Liver (tissue), 9 donors: ENCODE results near the gene CLRN3. TPM values are rescaled to one million over a fixed set of nuclear protein-coding genes. Genes with fewer than 3 reads are reported as not detected.

Experiments
- DNase-seq: peaks from one replicate; pipeline ENCODE4 v3.0.0-alpha.2; 2017; ENCODE audit warnings: low spot score
- H3K27ac ChIP-seq, 2 donors: one replicate each; pipeline ENCODE4 v1.7.0; 2013; ENCODE audit warnings: inconsistent platforms in 2 of 2, low read length in 2 of 2, control low read depth in 1 of 2, low read depth in 1 of 2, mild to moderate bottlenecking in 1 of 2
- H3K27me3 ChIP-seq, 4 donors: one replicate each; pipeline versions ENCODE4 v1.6.1 to v1.7.0; 2013; ENCODE audit warnings: low read length in 3 of 4, inconsistent platforms in 1 of 4, mild to moderate bottlenecking in 1 of 4, moderate library complexity in 1 of 4; ENCODE audit not compliant: control insufficient read depth in 4 of 4, insufficient read depth in 4 of 4
- H3K36me3 ChIP-seq, 4 donors: one replicate each; pipeline versions ENCODE4 v1.6.1 to v1.7.0; 2013; ENCODE audit warnings: low read length in 3 of 4, mild to moderate bottlenecking in 3 of 4, low read depth in 1 of 4, moderate library complexity in 1 of 4; ENCODE audit not compliant: control insufficient read depth in 4 of 4, insufficient read depth in 3 of 4
- H3K4me1 ChIP-seq, 4 donors: one replicate each; pipeline versions ENCODE4 v1.6.1 to v1.7.0; 2013; ENCODE audit warnings: low read length in 3 of 4, mild to moderate bottlenecking in 3 of 4, moderate library complexity in 1 of 4; ENCODE audit not compliant: control insufficient read depth in 4 of 4, insufficient read depth in 4 of 4
- H3K4me3 ChIP-seq, 3 donors: one replicate each; pipeline versions ENCODE4 v1.6.1 to v1.7.0; 2013; ENCODE audit warnings: low read length in 3 of 3, control low read depth in 1 of 3, low read depth in 1 of 3, mild to moderate bottlenecking in 1 of 3
- H3K9ac ChIP-seq, 2 donors: one replicate each; pipeline ENCODE4 v1.7.0; 2013; ENCODE audit warnings: low read length in 2 of 2, mild to moderate bottlenecking in 2 of 2, moderate library complexity in 2 of 2, control low read depth in 1 of 2, low read depth in 1 of 2
- H3K9me3 ChIP-seq, 4 donors: one replicate each; pipeline versions ENCODE4 v1.6.1 to v1.7.0; 2013; ENCODE audit warnings: low read length in 3 of 4; ENCODE audit not compliant: control insufficient read depth in 4 of 4
- FOXA1 ChIP-seq: IDR thresholded peaks from 2 replicates; pipeline ENCODE4 v1.6.1; 2016; ENCODE audit warnings: antibody characterized with exemption
- FOXA2 ChIP-seq: IDR thresholded peaks from 2 replicates; pipeline ENCODE4 v1.6.1; 2016; ENCODE audit warnings: antibody characterized with exemption
- GABPA ChIP-seq, 2 donors: IDR thresholded peaks in 1 of 2; conservative IDR thresholded peaks in 1 of 2; 2 replicates each; pipeline ENCODE4 v1.6.1; 2016; ENCODE audit warnings: antibody characterized with exemption in 2 of 2, mild to moderate bottlenecking in 1 of 2, moderate library complexity in 1 of 2
- HNF4A ChIP-seq, 2 donors: conservative IDR thresholded peaks; 2 replicates each; pipeline ENCODE4 v1.6.1; 2016; ENCODE audit warnings: antibody characterized with exemption in 2 of 2, mild to moderate bottlenecking in 2 of 2
- HNF4G ChIP-seq: IDR thresholded peaks from 2 replicates; pipeline ENCODE4 v1.6.1; 2016; ENCODE audit warnings: antibody characterized with exemption
- JUND ChIP-seq, 2 donors: IDR thresholded peaks; 2 replicates each; pipeline ENCODE4 v1.6.1; 2016; ENCODE audit warnings: antibody characterized with exemption in 2 of 2
- MAX ChIP-seq: IDR thresholded peaks from 2 replicates; pipeline ENCODE4 v1.6.1; 2016; ENCODE audit warnings: antibody characterized with exemption
- NR2F2 ChIP-seq: IDR thresholded peaks from 2 replicates; pipeline ENCODE4 v1.6.1; 2016; ENCODE audit warnings: antibody characterized with exemption
- RAD21 ChIP-seq, 2 donors: IDR thresholded peaks; 2 replicates each; pipeline ENCODE4 v1.6.1; 2016; ENCODE audit warnings: antibody characterized with exemption in 2 of 2, mild to moderate bottlenecking in 2 of 2
- REST ChIP-seq: IDR thresholded peaks from 2 replicates; pipeline ENCODE4 v1.6.1; 2016; ENCODE audit warnings: antibody characterized with exemption, mild to moderate bottlenecking
- RXRA ChIP-seq, 2 donors: IDR thresholded peaks; 2 replicates each; pipeline ENCODE4 v1.6.1; 2017 to 2018; ENCODE audit warnings: antibody characterized with exemption in 2 of 2, mild to moderate bottlenecking in 1 of 2
- YY1 ChIP-seq: IDR thresholded peaks from 2 replicates; pipeline ENCODE4 v1.6.1; 2016; ENCODE audit warnings: antibody characterized with exemption, mild to moderate bottlenecking
- WGBS: extraction: QIAGEN DNeasy Blood & Tissue Kit; methylation state at CpG from one replicate; pipeline ENCODE4 v1.1.7; 2013; 5-methylcytosine and 5-hydroxymethylcytosine counted together
- polyA plus RNA-seq, 2 donors: library from polyadenylated mRNA; stranded (reverse) in 1 of 2; unstranded in 1 of 2; fragments of 200-250 nt in 1 of 2; fragments of >200 nt in 1 of 2; fragmentation: Nextera tagmentation in 1 of 2; extraction: Ambion mirVana in 1 of 2; gene quantifications; one replicate each; pipeline versions ENCODE4 v1.2.1 to v1.2.3, GENCODE V29; 2013 to 2015
- total RNA-seq, 2 donors: library from RNA; depleted of rRNA; stranded (reverse); fragments of >200 nt; gene quantifications; one replicate each; pipeline ENCODE4 v1.2.3, GENCODE V29; 2014
- TF ChIP-seq, protein P1 (sequence below): fragments of 150-350 bp; IDR thresholded peaks from 2 replicates; pipeline ENCODE4 v1.5.1; 2017; ENCODE audit warnings: improper control_type of control experiment, low read depth, low read length; ENCODE audit not compliant: missing input control
- TF ChIP-seq, protein P2 (sequence below): IDR thresholded peaks from 2 replicates; pipeline ENCODE4 v1.6.1; 2016; ENCODE audit warnings: antibody characterized with exemption
- TF ChIP-seq, protein P3 (sequence below): IDR thresholded peaks from 2 replicates; pipeline ENCODE4 v1.6.1; 2016; ENCODE audit warnings: antibody characterized with exemption
- donor health status: healthy.
- donor health status: healthy.
- donor health status: healthy.
- donor health status: healthy.
- donor health status: healthy.

Gene CLRN3
- total and polyA plus RNA-seq, 4 donors: 0.33 to 16.9 (median 6.9) TPM

DNA sequence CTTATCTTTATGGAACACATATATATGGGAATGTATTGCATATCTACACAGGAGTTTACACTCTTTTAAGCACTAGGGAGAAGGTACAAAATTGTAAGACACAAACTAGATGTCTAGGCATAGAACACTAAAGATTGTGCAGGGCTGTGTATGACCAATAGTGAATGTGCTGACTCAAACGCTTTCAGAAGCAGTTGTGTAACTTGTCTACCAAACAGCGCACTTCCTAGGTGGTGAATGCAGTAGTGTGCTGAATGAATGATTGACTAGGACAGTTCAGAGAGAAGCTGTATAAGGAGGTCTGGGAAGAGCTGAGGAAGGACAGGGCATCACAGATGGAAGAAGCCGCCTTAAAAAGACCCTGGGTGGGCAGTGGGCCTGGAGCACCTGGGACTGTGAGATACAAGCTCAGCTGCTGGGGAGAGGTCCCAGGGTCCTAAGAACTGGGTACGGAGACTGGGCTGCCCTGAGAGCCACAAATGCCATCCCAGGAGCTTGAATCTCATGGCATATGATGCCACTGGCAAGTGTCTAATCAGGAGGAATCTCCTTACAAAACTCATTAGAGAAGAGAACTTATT, 14.2 kb downstream of the CLRN3 start:
- H3K9ac ChIP-seq: no peak overlapping the region
- H3K4me1 ChIP-seq: peaks cover 2 to 18% (median 5%) of the 10 kb centered on the region in 4 donors
- no peak overlapping the region for H3K27ac ChIP-seq
- DNase-seq: no peak
- H3K27me3 ChIP-seq: no peaks in the 10 kb centered on the region
- peaks cover 0 to 19% (median 5%) of the 10 kb centered on the region in 4 donors for H3K36me3 ChIP-seq
- no peaks in the 10 kb centered on the region for H3K9me3 ChIP-seq
- no peak overlapping the region for H3K4me3 ChIP-seq
- whole genome bisulfite sequencing: 81% methylated on average over 4 of the region's 4 CpGs
- no peak for TF ChIP-seq FOXA1
- TF ChIP-seq GABPA (IDR thresholded peaks at IDR 0.05 in 1 of 2, conservative IDR thresholded peaks at IDR 0.05 in 1 of 2): no peak
- TF ChIP-seq, protein P1, sequence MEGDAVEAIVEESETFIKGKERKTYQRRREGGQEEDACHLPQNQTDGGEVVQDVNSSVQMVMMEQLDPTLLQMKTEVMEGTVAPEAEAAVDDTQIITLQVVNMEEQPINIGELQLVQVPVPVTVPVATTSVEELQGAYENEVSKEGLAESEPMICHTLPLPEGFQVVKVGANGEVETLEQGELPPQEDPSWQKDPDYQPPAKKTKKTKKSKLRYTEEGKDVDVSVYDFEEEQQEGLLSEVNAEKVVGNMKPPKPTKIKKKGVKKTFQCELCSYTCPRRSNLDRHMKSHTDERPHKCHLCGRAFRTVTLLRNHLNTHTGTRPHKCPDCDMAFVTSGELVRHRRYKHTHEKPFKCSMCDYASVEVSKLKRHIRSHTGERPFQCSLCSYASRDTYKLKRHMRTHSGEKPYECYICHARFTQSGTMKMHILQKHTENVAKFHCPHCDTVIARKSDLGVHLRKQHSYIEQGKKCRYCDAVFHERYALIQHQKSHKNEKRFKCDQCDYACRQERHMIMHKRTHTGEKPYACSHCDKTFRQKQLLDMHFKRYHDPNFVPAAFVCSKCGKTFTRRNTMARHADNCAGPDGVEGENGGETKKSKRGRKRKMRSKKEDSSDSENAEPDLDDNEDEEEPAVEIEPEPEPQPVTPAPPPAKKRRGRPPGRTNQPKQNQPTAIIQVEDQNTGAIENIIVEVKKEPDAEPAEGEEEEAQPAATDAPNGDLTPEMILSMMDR: no peak

- H3K4me1 ChIP-seq: peaks cover 5 to 21% (median 11%) of the 10 kb centered on the region in 4 donors
- 90% methylated on average over 5 of the region's 5 CpGs for WGBS
- H3K27me3 ChIP-seq: no peaks in the 10 kb centered on the region
- no peak overlapping the region for H3K27ac ChIP-seq
- H3K36me3 ChIP-seq: peaks cover 0 to 12% (median 3%) of the 10 kb centered on the region in 4 donors
- DNase-seq: no peak
- no peaks in the 10 kb centered on the region for H3K9me3 ChIP-seq
- no peak overlapping the region for H3K9ac ChIP-seq
- H3K4me3 ChIP-seq: no peak overlapping the region
- TF ChIP-seq, protein P2, sequence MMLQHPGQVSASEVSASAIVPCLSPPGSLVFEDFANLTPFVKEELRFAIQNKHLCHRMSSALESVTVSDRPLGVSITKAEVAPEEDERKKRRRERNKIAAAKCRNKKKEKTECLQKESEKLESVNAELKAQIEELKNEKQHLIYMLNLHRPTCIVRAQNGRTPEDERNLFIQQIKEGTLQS: no peak
- TF ChIP-seq, protein P1: no peak
- TF ChIP-seq FOXA2 (no peak), HNF4A (conservative IDR thresholded peaks at IDR 0.05) (no peak), JUND (IDR thresholded peaks at IDR 0.05) (no peak), FOXA1 (no peak), RAD21 (IDR thresholded peaks at IDR 0.05) (no peak), HNF4G (no peak), NR2F2 (no peak), RXRA (IDR thresholded peaks at IDR 0.05) (no peak), YY1 (no peak), MAX (no peak), REST (no peak)
- TF ChIP-seq, protein P3, sequence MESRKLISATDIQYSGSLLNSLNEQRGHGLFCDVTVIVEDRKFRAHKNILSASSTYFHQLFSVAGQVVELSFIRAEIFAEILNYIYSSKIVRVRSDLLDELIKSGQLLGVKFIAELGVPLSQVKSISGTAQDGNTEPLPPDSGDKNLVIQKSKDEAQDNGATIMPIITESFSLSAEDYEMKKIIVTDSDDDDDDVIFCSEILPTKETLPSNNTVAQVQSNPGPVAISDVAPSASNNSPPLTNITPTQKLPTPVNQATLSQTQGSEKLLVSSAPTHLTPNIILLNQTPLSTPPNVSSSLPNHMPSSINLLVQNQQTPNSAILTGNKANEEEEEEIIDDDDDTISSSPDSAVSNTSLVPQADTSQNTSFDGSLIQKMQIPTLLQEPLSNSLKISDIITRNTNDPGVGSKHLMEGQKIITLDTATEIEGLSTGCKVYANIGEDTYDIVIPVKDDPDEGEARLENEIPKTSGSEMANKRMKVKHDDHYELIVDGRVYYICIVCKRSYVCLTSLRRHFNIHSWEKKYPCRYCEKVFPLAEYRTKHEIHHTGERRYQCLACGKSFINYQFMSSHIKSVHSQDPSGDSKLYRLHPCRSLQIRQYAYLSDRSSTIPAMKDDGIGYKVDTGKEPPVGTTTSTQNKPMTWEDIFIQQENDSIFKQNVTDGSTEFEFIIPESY: no peak
Observed at GRCh38 chr10:127877699-127878098, 15.0 kb downstream of the CLRN3 start.
